GM21526 (cell line): ENCODE data around the gene TMEM238L.

ENCODE experiments used
- ATAC-seq: cut with Tn5 transposase; IDR thresholded peaks from one replicate; pipeline ENCODE4 v1.9.1; 2021; ENCODE audit warnings: moderate library complexity; ENCODE audit not compliant: unreplicated experiment, low FRiP score

The TMEM238L gene

DNA sequence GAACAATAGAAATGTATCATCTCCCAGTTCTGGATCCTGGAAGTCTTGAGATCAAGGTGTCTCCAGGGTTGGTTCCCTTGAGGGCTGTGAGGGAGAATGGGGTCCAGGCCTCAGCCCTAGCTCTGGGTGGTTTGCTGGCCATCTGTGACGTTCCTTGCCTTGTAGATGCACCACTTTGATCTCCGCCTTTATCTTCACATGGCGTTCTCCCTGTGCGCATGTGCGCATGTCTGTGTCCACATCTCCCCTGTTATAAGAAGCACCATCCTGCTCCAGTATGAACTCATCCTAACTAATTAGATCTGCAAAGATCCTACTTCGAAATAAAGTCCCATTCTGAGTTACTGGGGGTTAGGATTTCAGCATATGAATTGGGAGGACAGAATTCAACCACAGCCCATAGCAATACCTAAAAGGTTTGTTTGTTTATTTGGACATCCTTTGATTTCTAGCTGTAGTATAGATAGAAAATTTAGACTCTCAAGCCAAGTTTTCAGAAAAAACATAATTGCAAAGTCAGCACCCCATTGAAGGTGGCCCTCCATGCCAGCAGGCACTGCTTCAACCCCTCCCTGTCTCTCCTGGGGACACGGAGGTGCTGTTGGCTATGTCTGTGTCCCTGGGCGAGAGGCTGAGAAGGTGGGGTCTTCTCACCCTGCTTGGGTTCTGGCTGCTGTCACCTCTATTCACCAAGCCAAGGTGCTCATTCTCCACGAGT is 2.8 kb upstream of the TMEM238L start:
- no peak for ATAC-seq

DNA sequence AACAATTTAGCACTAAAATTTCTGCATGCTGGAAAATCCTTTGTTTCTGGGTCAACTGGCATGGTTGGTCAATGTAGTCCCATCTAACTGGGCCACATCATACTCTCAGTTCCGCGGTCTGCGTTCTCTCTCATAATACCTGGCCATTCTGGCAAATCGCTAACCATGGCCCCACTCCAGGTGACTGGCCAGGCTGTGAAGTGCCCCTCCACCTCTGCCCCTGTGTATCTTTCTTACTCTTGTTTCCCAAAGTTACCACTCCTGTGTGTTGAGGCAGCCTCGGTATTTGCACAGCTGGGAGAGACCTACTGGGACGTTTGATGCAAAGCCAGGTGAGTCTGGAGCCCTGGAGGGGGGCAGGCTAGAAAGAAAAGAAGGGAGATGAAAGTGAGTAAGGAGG is 2.0 kb upstream of the TMEM238L start:
- ATAC-seq, result no peak

DNA sequence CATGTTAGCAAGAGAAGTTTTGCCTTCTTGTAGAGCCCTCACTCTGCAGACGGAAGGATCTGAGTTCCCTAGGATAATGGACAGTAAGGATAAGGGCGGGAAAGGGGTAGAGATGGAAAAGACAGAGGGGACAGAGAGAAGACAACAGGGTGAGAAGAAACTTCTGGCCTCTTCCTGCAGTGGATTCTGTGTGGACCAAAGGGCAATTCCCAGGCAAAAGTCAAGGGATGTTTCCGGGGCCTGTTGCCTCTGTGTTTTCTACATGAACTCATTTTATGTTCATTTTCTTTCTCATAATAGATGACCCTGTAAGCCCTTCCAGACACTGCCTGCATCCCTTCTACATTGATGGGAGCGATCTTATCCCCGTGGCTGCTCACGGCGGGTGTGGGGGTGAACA is 647 bp upstream of the TMEM238L start:
- ATAC-seq, result no peak

DNA sequence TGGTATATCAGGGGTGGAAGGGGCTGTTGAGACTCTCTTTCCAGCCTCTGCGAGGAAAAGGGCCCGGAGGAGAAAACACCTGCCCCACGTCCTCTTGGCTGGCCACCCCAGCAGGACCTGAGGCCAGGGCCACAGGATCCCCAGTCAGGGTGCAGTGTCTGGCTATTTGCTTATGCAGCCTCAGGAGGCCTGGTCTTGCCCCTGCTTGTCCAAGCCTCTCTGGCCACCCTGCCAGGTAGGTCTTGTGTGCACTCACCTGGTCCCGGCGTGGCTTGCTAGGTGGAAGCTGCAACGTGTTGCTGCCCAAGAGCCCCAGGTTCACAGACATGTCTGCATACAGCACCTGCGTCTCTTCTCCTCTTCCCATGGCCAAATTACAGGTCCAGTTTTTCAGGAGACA is 549 bp downstream of the TMEM238L start:
- ATAC-seq, result no peak

DNA sequence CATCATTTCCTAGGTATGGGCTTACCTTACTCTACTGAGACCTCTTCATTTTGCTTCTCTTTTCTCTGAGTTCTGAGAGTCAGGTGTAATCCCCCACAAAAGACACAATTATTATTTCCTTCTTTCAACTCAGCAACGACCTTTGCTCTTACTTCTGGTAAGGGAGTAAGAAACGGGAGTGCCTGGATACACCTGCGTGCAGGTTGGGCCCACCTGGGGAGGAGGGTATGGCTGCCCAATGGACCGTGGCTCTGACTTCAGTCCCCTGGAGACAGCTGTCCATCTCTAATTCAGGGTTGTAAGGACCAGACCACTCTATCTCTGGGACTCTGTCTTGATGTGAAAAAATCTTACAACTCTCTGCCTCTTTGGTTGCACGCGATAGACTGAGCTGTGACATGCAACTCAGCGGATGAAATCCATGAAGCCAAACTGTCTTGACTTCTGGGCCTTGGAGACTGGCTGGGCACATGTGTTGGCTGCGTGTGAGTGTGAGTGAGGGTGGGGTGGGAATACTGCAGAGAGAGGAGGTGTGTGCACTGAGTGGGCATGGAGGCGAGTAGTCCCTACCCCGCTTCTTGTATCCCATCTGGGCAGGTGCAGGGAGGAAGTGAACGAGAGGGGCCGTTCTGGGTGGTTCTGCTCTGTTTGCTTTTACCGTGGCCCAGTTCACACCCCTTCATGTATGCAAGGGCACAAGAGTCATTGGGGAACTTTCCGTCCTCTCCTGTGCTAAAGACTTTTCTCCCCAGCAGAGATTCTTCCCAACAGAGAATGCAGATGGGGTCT is 1.2 kb downstream of the TMEM238L start:
- no peak for ATAC-seq

DNA sequence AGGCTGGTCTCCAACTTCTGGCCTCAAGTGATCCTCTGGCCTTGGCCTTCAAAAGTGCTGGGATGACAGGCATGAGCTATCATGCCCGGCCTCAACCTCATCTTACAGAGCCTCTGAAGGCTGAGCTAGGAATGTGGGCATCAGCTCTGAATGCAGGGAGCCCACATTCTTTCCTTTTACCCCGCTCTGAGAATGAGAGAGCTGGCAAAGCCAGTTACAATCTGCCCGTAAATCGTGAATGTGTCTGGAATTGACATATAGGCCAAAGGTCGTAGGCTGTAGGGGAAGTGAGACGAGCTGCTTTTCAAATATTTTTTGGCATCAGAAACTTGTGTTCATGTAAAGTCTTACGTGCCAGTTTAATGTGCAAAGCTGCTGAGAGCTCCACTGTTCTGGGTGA is 4.5 kb downstream of the TMEM238L start:
- ATAC-seq, result no peak

DNA sequence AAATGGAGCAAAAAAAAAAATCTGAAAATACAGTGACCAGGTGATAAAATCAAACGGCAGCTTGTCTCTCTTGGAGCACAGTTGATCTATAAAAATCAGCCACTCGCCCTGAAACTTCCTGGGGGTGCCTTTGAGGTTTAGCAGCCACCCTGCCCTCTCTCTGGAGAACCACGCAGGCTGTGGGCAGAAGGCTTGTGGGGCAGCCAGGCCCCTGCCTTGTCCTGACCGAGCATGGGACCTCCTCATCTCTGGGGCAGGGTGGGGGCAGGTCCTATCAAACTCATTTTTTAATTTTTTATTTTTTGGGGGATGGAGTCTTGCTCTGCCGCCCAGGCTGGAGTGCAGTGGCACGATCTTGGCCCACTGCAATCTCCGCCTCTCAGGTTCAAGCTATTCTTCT is 5.0 kb downstream of the TMEM238L start:
- no peak for ATAC-seq

DNA sequence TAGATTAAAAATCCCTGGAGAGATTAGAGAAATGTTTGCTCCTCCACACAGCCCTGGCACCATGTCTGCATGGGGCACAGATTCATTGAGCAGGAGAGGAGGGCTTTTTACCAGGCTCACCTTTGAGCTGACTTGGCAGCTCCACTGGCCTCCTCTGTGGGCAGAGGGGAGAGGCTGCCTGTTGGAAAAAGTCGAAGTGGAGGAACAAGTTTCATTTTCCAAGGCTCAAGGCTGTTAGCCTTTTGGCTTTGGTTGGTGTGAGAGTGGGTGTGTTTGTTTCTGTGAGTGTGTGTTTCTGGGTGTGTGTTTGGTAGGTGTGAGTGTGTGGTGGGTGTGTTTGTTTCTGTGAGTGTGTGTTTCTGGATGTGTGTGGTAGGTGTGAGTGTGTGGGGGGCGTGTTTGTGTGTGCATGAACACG is 5.6 kb downstream of the TMEM238L start:
- no peak for ATAC-seq

DNA sequence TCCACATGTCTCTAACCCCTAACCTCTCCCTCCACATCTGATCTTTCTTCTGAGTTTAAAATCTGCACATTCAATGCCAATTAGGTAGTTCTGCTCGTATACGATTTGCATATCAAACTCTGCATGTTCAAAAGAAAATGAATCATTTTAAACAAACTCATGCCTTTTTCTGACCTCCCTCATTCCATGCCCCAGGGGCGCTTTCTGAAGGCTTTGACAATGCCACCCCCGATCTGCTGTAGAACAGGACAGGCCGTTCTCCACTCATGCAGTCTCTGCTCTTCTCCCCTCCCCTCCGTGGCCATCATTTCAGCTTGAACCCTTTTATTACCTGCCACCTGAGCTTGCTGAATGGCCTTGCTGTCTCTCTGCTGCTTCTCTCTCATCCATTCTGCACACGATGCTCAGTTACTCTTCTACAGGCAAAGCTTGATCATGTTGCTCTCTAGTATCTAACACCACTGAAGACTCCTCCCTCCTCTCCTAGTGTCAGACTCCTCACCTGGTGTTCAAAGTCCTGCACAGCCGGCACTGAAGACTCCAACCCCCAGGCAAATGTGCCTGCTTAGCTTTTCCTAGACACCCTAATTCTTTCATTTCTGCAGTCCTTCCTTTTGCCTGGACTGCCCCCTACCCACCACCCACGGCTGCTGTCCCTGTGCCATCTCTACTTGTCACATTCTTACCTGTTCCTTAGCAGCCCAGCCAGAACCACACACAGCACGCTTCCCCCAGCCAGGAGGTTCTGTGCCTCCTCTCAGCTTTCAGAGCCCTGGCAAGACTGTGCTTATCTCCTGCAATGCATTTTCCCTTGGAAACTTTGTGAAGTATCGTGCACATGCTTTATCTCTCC is 6.2 kb downstream of the TMEM238L start:
- no peak for ATAC-seq

DNA sequence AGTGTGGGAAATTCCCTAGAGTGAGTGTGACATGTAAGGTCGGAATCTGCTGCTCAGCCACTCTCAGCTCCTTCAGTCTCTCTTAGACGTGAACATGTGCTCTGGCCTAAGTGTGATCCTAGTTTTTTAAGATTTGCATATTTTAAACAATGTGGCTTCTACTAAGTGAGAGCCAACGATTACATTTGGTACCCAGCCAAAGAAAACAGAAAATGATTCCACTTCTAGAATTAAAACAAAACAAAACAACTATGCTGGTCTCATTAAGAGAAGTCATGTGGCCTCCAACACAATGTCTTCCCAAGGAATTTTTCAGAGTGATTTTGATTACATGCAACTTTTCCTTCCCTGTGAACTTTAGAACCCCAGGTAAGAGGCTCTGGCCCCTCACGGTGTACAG is 10.1 kb downstream of the TMEM238L start:
- ATAC-seq, result no peak

DNA sequence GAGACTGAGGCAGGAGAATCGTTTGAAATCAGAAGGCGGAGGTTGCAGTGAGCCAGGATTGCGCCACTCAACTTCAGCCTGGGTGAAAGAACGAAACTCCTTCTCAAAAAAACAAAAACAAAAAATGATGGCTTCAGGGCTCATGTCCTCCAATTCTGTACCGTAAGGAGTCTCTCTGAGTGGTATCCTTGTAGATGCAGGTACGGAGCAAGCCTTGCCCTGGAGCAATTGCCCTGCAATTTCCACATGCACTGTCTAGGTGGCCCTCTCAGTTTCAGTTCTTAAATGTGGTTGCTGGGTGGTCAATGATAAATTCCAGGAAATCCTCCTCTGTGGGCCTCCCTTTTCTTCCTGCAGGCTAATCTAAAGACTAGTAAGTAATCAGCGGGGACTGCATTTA is 10.6 kb downstream of the TMEM238L start:
- no peak for ATAC-seq

DNA sequence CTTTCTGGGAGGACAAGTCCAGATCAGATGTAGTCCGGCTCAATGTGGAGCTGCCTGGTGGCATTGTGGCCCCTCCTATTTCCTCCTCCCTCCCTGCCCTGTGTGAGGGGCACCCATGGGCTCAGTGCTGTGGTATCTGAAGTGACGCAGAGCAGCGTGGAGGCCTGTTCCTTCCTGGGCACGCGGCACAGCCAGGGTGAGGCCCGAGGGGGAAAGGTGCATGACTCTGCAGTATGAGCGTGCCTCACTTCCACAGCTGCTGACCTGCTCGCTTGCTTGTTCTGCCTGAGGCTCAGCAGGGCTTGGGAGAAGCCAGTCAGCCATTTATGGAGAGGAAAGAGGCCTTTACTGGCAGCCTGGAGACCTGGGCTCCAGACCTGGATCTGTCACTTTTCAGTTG is 11.7 kb downstream of the TMEM238L start:
- ATAC-seq, result no peak

DNA sequence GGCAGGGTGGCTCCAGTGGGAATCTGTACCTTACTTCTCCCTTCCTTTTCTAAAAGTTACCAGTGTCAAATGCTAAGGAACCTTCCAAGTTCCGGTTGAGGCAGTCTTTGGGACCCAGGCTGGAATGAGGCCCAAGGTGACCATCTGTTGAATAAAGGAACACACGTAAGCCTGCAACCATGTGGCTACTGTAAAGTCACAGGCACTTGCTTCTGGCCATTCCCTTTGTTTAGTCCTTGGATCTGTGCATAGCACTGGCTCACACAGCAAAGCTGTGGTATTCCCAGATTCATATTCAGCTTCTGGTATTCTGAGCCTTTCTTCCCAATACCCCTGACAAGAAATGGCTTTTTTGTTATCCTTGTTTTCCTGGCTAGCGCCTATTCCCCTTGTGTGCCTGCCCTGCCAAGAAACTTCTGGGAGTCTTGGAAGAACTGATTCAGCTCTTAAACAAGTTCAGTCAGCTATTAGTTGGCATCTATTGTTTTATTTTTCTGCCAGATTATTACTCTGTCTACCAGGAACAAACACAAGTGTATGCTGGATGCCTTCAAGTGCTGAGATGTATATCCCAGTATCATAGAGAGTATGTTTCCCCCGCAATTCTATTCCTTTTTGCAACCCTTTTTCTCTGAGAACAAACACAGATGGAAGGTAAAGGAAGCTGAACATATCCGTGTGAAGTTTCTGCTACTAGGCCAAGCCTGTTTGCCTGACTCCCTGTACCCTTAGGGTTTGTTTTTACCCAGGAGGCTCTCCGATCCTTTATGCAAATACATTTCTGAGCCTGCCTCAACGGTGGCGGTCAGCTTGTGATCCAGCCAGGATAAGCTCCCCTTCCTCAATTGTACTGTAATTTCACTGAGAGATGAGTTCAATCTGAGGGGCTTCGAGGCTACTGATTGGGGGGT is 13.2 kb downstream of the TMEM238L start:
- ATAC-seq, result no peak

DNA sequence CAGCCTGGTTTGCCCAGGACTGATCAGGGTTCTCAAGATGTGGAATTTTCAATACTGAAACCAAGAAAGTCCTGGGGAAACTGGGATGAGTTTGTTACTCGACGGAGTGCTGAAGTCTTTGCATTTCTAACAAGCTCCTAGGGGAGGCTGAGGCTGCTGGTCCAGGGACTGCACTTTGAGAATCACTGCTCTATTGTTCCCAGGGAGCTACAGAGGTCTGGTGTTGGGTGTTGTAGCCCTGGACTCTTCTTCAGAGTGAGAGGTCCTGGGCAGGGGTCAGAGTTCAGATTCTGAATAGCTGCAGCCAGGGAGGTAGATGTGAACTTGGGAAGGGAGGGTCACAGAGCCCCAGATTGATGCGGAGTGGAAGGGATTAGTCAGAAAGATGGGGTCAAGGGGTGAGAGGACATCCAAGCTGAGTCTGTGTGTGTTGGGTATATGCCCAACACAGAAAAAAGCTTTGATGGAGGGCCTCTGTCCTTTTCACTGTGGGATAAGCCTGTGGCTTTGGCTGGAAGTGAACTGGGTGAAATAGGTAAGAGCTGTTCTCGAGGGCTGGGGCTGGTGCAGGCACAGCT is 14.1 kb downstream of the TMEM238L start:
- ATAC-seq, result no peak

DNA sequence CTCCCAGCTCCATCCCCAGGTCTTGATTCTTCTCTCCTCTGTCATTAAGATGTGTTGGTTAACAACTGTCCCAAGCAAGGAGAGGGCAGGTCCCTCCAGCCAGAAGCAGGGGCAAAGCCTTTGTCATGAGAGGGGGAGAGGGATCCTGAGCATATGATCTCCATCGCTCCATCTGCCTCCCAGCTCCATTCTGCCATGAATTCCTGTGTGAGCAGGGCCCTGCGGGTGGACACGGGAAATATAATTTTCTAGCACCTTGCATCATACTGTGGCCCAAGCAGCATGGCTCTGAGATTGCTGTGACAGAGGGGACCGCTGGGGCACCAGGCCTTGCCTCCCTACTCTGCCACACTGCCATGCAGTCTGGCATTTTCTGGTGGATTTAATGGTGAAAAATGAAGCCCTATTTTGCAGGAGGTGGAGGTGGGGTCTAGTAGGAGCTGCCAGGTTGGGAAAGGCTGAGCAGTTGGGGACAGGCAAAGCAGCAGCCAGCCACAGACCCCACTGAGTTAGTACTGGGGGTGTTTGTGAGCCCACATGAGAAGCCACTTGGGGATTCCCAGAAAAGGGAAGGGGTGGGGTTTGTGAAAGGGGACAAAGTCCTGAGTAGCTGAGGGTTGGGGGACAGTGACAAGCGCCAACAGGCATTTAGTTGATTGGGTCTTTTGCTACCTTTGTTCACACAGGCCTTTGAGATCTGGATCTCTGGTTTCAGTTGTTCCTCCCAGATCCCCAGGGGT is 16.4 kb downstream of the TMEM238L start:
- no peak for ATAC-seq

DNA sequence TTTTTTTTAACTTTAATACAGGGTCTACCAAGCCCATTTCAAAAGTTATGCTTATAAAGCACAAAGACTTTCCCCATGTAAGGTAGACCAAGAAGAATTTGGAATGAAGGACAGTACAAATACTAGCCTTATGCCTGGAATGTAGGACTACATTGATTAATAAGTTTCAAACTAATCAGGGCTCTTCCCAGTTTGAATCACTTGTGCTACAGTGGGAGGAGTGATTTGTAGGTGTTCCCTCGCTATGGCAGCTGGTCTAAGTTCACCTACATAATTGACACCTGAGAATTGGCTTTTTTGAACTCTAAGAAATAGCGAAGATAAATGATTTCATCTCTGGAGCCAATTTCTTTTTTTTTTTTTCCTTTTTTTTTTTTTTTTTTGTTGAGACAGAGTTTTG is 18.6 kb downstream of the TMEM238L start:
- ATAC-seq, result no peak

DNA sequence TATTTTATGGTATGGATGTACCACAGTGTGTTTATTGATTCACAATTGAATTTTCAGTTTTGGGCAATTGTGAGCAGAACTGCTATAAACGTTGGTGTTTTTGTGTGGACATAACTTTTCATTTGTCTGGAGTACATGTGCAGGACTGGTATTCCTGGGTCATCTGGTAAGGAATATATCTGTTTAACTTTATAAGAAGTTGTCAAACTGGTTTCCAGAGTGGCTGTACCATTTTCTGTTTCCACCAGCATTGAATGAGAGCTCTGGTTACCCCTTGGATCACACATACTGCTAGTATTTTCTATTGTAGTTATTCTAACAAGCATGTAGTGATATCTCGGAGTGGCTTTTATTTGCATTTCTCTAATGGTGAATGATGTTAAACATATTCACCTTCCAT is 24.3 kb downstream of the TMEM238L start:
- no peak for ATAC-seq

DNA sequence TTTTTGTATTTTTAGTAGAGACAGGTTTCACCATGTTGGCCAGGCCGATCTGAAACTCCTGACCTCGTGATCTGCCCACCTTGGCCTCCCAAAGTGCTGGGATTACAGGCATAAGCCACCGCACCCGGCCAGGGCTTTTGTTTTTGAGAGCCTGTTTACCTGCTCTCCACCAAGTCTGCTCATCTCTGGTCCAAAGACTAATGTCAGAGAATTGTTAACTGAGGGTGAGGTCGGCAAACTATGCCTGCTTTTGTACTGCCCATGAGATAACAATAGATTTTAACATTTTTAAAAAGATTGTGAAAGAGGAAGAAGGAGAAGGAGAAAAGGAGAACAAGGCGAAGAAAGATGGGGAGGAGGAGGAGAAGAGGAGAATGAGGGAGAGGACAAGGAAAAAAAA is 26.0 kb downstream of the TMEM238L start:
- no peak for ATAC-seq

DNA sequence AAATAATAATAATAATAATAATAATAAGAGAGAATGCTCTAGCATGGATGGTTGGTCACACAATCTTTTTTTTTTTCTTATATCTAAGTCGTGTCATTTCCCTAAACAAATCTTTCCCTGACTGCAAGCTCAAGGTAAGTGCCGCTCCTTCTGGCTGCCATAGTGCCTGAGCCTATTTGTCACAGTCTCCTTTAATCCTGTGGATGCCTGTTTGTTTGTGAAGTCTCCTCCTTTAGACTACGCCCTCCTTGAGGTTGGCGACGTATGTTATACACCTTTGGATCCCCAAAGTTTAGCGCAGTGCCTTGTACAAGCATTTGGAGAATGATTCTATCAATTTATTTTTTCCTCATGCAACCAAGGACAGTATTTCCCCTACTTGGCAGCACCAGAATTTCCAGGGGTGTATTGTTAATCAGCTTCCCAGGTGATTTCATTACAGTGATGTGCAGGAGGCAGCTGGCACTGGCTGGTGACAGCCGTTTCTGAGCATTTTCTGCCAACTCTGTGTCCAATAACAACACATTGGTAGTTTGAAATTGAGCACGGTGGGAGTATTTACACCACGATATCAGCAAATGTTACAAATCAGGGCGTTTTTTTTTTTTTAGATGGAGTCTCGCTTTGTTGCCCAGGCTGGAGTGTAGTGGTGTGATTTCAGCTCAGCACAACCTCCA is 26.6 kb downstream of the TMEM238L start:
- ATAC-seq, result no peak
